Stimulated activated CD8-positive, alpha-beta memory T cell treated with anti-CD3 and anti-CD28 coated beads, Interleukin-4, amount 100 ng/mL, for 4 hours (primary cell): ENCODE data around the gene POLL.
A peak's percentile ranks its signal among the peaks of the same experiment; 100 is the strongest.
"Not testable (repeated sequence)": the region's sequence is repeated elsewhere in the genome, so short reads cannot be mapped to it uniquely, and the experiment has no call there.

Experiments used
- DNase-seq, 2 donors: peaks; one replicate each; pipeline ENCODE4 v3.0.0-alpha.2; 2020; ENCODE audit warnings: low read depth in 2 of 2, low spot score in 1 of 2

Gene POLL

GRCh38 chr10:101587725-101588653 is at the start of gene POLL, which contains the start of gene DPCD:
Gene POLL (minus strand): TSS chr10:101588257. CDS start chr10:101587360, 897 bp downstream.
Gene DPCD (plus strand): TSS chr10:101588321. CDS start chr10:101588337, 16 bp downstream.
- DNase-seq = peak; percentile 79 to 81

DNA sequence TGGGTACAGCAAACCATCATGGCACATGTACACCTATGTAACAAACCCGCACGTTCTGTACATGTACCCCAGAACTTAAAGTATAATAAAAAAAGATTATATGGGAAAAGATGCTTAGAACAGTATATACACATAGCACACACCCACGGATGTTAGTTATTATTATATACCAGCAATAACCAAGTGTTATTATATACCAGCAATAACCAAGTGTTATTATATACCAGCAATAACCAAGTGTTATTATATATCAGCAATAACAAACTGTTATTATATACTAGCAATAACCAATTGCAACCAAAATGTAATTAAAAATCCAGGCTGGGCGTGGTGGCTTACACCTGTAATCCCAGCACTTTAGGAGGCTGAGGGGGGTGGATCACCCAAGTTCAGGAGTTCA is 45.5 kb upstream of the POLL start:
- not testable (repeated sequence) for DNase-seq

GRCh38 chr10:101631821-101632475 is 43.9 kb upstream of the POLL start:
- DNase-seq = no peak

- no peak for DNase-seq
Measured at GRCh38 chr10:101630633-101630920, 42.5 kb upstream of the POLL start.

DNA sequence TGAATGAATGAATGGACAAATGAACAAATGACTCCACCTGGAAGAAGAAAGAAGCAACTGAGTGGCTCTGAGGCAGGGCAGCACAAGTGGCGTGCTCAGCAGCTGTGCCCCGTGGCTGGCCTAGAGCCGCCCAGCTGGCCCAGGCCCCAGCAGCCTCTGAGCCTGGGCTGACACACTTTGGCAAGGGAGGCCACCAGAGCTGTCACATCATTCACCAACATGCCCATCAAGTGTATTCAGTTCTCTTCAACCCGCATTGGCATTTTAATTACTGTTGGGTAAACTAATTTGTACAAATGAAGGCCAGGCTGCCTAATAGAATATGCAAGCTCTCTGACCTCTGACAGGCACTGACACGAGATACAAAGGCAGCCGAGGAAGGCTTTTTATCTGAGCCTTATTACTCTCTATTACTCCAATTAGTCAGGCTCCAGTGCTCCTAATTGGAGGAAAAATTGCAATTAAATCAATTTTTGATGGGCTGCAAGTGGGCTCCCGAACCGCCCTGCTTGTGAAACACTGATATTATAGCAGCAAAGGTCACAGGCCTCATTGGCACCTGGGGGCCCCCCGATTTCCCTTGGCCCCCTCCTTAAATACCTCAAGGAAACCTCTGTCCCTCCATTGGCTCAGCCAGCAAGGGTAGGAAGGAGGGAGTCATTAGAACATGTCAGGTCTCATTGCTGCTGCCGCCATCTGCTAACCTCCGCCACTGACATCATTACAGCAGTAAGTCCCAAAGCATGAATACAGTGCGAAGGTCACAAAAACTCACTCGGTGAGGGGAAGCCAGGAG is 42.0 kb upstream of the POLL start:
- no peak for DNase-seq

GRCh38 chr10:101625821-101626412 is 37.9 kb upstream of the POLL start:
- no peak for DNase-seq

- no peak for DNase-seq
Measured at GRCh38 chr10:101624526-101625102, 36.6 kb upstream of the POLL start.

GRCh38 chr10:101623528-101623927 is 35.5 kb upstream of the POLL start:
- no peak for DNase-seq

DNA sequence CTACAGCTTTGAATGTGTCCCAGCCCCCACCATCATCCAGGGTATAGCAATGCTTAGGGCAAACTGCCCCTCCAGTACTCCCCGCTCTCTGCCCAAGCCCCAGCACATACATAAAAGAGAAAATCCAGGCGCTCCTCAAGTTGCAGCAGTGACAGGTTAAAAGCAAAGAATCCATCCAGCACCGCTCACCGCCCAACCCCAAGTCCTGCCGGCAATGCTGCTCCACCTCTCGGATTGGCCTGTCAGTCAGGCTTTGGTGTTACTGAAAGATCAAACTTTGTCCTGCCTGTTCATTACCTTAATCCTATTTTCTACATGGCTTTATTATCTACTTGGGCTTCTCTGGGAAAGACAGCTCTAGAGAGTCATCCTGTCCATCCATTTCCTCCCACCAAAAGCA is 31.9 kb upstream of the POLL start:
- no peak for DNase-seq

DNA sequence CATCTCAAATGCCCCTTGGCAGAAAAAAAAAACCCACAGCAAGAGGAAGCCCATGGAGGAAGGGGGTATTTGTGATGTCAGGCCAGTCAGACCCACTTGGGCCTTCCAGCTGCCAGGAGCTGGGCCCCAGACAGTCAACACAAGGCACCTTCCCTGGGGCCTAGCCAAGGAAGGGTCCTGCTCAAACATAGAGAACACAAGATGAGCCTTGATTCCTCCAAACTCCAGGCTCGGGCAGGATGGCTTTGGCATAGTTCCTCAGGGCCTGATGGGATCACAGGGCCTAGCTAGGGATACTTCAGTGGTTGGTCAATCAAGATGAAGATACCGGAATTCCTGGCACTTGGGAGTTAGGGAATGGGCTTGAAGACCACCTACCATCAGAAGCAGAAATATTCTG is 30.8 kb upstream of the POLL start:
- DNase-seq = no peak

DNA sequence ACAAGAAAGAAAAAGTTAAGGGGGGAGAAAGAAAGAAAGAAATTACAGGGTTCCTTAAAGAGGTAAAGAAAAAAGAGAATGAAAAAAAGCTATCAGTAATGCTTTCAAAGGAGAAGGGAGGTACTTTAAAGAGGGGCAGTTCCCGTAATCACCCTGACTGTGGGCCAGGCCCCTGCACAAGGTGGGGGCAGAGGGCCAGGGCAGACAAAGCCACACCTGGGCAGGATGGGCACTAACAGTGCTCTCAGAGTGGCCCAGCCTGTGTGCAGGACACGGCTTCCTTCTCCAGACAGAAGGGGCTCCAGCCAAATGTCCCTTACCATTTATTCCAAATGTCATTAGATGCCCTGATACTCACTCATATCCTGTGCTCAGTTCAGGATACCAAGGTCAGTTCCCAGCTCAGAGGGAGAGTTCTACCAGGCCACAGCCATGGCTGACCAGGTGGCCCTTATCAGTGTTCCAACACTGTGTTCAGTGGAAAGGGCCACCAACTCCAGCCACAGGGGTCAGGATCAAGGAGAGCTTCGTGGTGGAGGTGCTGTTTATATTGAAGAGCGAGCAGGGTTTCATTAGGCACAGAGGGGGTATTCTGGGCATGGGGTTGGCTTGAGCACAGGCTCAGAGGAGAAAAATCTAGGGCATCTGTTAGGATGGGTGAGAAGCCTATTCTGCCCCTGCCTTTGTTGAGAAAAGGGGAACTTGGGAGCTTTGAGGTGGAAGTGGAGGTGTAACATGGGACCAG is 29.9 kb upstream of the POLL start:
- DNase-seq = no peak

GRCh38 chr10:101617102-101617823 is 29.2 kb upstream of the POLL start:
- no peak for DNase-seq

DNA sequence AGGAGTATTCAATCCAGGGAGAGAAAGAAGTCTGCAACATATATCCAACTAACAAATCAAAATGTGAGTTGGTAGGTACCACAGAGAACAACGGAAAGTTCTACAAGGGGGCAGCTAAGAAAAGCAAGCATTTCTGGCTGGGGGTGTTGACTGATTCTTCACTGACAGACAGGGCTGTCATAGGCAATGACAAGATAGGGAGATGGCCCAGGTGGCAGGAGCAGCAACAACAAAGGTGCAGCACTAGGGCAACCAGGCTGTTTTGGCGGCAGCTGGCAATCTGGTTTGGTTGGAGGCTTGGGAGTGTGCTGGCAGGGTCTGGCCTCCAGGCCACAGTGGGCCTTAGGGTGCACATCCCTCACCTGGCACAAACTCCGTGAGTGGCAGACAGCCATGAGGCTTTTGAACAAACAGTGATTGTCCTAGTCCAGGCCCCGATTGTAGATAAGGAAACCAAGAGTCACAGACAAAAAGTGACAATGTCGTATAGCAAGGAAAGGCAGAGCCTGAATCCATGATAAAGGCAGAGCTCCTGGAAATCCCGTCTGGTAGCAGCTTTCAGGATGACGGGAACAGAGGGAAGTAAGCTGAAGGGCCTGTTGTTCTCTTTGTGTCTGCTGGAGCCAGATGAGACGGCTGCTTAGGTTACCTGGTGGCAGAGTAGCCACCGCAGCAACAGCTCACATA is 28.5 kb upstream of the POLL start:
- no peak for DNase-seq

DNA sequence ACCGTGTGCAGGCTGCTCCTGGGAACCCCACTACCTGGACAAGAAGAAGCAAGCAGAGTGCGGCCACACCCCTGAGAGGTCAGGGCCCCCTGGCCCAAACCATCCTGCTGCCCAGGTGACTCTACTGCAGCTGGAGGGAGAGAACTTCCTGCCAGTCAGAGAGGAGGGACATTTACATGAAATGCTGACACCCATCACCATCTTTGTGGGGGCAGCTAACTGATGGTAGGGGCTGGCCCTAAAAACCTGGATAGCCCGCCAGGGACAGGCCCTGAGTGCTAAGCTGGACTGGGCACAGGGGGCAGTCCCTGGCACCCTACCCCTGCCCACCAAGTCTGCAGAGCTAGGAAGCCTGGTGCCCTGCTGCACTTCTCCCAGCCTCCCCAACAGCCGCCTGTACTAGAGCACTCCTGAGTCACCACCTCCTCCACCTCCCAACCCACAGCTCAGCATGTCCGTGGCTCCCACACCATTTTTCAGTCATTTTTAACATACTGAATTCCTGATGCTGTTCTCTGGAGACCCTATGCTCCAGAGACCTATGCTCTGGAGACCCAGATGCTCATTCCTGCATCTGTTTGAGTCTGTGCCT is 27.6 kb upstream of the POLL start:
- DNase-seq = no peak

DNA sequence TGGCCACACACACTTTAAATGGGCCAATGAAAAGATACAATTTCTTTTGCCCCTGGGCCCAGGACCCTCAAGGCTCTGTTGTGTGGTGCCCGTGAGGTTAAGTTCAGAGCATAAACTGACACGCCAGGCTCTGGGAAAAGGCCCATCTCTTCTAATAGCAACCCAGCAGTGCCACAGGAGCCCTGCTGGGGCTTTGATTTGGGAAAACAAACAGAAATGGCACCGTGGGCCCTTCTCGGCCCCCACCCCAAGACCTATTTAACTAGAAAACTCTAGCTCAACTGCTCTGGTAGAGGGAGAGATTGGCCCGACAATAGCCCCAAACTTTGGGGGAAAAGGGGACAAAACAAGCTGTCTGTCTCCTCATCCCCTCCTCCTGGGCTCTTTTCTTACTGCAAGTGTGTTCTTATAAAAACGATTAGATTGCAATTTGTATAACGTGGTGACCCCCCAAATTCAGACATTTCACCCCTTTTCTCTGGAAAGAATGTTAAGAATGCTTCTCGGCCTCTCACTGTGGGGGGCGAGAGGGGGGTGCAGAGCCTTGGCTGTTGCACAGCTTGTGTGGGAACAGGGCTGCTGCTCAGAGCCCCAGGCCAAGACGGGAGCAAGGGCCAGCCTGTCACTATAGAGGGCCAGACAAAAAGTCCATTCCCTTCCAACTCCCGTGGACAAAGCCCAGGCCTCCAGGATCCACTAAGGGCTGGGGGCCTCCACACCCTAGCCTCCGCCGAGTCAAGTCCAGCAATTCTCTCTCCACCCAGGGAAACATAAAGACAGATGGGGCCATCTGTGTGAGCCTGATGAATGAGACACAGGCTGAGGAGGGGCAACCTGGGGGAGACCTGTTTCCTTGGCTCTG is 26.8 kb upstream of the POLL start:
- no peak for DNase-seq

DNA sequence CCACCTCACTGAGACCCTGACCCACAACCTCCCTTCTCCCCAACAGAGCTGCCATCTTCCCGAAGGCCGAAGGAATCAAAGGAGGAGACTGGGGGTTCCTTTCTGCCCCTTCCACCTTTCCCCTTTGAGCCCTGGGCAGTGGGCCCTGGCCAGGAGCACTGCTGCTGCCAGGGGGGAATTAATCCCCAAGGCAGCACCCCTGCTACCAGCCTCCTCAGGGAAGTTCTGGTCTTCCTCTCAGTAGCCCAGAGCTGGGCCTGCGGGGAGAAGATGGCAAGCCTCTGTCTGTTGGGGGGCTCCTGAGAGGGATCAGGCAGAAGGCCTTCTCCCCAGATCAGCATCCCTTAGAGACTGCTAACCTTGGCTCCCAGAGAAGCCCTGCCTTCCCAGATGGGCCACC is 25.6 kb upstream of the POLL start:
- DNase-seq = no peak

- no peak for DNase-seq
Measured at GRCh38 chr10:101612872-101613271, 24.8 kb upstream of the POLL start.

- DNase-seq = no peak
Measured at GRCh38 chr10:101612086-101612485, 24.0 kb upstream of the POLL start.
